GOT3 (cell line): Measurements from ENCODE around the gene PPP1R14B.
"Not testable (repeated sequence)": the region's sequence is repeated elsewhere in the genome, so short reads cannot be mapped to it uniquely, and the experiment has no call there.

Source experiments
- DNase-seq: peaks from one replicate; lab custom pipeline; 2025; ENCODE audit warnings: mixed read lengths; lab: John Stamatoyannopoulos, UW

PPP1R14B gene

DNA sequence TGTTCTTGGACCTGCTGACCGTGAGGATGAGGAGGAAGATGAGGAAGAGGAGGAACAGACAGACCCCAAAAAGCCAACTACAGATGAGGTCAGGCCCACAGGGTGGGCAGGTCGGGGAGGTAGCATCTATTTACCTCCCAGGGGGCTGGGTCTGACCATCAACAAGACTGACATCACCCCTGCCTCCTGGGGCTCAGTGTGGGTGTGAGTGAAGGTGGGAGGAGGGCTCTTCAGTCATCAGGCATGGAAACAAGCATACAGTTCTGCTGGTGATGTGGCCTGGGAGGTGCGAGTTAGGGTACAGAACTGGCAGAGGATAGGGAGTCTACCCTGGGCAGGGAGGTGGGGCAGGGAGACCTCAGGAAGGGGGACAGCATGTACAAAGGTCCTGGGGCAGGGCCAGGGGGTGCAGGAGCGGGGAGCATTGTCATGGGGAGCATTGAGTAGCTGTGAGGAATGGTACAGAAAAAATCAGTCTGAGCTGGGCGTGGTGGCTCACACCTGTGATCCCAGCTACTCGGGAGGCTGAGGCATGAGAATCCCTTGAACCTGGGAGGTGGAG, 13.5 kb upstream of the PPP1R14B start:
- no peak for DNase-seq

GRCh38 chr11:64259533-64260067, 12.9 kb upstream of the PPP1R14B start:
- DNase-seq: no peak

- no peak for DNase-seq
Measured at GRCh38 chr11:64258946-64259532, 12.3 kb upstream of the PPP1R14B start.

DNA sequence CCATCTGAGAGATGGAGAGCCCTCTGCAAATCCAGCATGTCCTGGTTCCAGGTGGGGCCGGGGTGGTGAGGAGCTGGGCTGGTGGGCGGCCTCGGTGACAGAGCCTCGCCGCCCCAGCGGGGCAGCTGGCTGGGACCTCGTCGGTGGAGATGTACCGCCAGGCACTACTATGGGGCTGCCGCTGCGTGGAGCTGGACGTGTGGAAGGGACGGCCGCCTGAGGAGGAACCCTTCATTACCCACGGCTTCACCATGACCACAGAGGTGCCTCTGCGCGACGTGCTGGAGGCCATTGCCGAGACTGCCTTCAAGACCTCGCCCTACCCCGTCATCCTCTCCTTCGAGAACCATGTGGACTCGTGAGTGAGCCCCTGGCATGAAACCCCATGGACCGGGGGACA, 11.6 kb upstream of the PPP1R14B start:
- no peak for DNase-seq

- no peak for DNase-seq
Measured at GRCh38 chr11:64256300-64256699, 9.6 kb upstream of the PPP1R14B start.

- DNase-seq: no peak
Measured at GRCh38 chr11:64255135-64256128, 8.7 kb upstream of the PPP1R14B start.

- DNase-seq: no peak
Measured at GRCh38 chr11:64254326-64254725, 7.6 kb upstream of the PPP1R14B start.

GRCh38 chr11:64253481-64253880, 6.7 kb upstream of the PPP1R14B start:
- no peak for DNase-seq

GRCh38 chr11:64253043-64253442, 6.3 kb upstream of the PPP1R14B start:
- no peak for DNase-seq

DNA sequence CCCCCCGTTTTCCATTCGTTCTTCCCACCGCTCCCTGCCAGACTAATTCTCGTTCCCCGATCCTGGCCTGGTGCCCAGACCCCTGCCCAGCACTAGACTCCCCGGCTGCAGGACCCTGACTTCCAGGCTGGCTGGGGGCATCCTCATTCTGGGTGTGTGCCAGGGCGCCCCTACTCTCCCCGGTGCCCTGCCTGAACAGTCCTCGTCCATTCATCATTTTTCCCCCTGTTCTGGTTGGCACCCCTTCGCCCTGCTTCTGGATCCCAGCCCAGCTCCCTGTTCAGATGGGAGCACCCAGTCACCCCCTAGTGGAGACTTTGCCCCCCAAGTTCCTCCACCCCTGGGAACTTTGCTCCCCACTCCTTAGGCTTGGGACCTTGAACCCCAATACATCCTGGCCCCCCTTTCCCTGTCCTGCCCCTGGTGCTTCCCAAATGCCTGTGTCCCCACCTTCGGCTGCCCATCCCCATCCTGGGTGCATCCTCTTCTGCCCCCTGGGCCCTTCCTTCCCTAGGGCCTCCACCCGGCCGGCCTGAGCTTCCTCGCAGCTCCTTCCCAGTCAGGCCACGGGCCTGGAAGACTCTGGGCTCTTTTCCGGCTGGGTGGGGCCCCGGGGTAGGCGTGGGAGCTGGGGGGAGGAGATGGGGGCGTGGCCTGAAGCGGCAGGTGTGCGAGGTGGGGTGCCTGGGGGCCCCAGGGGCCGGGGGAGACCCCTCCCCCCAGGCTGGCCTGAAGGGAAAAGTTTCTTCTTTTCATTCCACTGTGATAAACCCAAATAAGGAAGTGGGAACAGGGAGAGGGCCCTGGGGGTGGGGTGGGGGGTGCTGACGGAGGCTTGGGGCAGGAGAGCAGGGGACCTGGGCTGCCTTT, 5.5 kb upstream of the PPP1R14B start:
- DNase-seq: no peak

DNA sequence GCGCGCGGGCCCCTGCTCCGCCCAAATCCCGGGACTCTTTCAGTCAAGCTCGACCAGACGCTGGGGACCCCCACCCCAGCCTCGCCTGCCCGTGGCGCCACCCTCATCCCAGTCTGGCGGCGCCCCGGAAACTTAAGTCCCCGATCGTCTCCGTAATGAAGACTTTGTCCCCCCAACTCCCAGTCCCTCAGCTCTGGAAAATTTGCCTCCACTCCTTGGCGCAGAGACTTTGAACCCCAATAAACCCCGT, 4.9 kb upstream of the PPP1R14B start:
- DNase-seq: no peak

DNA sequence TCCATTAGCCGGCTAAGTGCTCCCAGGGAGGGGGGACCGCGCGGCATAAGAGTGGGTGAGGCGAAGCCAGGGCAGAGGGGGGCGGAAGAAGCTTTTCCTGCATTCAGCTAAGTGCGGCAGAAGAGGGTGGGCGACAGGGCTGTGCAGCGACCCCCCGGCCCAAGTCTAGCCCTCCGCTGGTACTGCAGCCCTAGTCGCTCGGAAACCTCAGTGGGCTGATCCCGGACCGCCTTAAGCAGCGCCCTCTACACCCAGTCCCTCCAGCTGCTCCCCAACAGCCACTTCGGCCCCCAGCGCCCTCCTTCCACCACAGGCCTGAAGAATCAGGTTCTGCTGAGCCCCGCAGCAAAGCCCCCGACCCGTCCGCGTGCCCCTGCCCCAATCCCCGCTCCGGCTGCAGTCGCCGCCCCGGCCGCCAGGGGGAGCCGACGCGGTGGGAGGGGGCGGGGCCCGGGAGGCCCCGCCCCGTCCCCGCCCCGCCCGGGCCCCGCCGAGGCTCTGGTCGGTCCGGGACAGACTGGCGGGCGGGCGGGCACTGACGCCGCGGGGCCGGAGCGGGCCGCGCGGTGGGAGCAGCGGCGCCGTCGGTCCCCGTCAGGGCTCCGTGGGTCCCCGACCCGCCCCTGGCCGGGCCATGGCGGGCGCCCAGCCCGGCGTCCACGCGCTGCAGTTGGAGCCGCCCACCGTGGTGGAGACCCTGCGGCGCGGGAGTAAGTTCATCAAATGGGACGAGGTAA, 4.4 kb upstream of the PPP1R14B start, which contains the start of gene PLCB3:
Gene PLCB3, plus strand, starts transcription at position 515 of the 737 bp plus-strand sequence. Its CDS starts 120 bp downstream, at position 635.
- DNase-seq: no peak

GRCh38 chr11:64250415-64251015, 3.8 kb upstream of the PPP1R14B start:
- no peak for DNase-seq

DNA sequence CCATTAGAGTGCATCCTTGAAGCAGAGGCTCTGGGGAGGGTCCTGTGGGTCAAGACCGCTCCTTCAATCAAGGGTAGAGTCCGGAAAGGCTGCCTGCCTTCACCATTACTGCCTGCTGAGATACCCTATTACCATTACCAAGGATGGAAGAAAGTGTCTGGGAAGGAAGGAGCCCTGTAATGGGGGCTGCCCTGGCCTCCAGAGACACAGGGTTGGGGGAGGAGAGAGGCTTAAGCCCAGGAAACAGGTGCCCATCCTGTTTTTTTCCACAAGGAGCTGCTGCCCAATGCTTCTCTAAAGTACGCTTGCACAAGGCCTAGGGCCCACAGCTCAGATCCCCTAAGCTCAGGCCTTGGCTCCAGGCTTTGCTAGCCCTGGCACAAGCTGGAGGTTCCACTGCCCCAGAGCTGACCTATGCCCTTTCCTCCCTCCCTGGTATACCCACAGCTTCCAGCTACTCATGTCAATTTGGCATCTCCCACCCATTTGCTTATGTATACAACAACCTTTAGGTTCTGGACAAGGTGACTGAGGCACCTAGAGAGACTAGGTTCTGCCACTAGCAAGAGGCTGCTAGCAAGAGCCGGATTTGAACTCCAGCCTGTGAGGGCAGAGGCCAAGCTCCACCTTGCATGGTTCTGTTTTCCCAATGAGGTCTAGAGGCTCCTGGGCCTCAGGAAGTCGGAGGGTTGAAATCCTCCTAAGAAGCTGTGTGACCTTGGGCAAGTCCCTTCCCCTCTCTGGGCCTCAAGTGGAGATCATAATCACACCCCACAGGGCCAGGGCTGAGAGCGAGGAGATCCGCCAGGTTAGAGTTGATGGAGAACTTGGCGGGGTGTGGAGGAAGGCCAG, 3.0 kb upstream of the PPP1R14B start:
- no peak for DNase-seq

- no peak for DNase-seq
Measured at GRCh38 chr11:64249038-64249437, 2.3 kb upstream of the PPP1R14B start.

DNA sequence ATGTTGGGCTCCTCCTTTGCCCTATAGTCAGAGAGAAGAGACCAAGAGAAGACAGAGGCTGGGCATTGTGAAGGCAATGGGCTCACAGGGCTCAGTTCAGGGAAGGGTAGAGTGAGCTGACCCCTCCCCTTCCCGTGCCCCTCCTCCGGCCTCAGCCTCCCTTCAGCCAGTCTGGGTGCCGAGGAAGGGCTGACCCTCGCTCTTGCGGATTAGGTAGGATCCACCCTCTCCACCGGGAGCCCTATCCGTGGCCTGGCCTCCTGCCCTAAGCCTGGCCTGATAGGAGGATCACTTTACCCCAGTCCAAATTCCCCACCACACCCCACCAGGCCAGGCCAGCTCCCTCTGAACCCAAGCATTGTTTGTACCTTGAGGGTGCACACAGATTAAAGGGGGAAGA, 1.8 kb upstream of the PPP1R14B start:
- DNase-seq: no peak

GRCh38 chr11:64247729-64248531, 1.2 kb upstream of the PPP1R14B start:
- no peak for DNase-seq

DNA sequence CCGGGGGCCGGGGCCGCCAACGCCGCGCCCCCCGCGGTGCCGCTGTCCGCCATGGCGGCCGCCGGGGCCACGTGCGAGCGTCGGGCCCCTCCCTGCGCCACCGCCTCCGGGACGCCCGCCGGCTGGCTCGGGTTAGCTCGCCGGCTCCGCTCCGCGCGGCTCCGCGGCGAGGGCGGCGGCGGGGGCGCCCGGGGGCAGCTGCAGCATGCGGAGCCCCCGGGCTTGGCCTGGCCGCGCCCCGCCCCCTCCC, 197 bp downstream of the PPP1R14B start:
- DNase-seq: not testable (repeated sequence)
